NB4 (cell line): Measurements from ENCODE around the gene DCTN2.
A peak's percentile ranks its signal among the peaks of the same experiment; 100 is the strongest.

Experiments used
- DNase-seq: peaks from one replicate; pipeline ENCODE4 v3.0.0; 2010; ENCODE audit warnings: low read depth
- H3K4me3 ChIP-seq: one replicate; pipeline ENCODE4 v1.5.1; 2011; ENCODE audit warnings: mild to moderate bottlenecking, low read depth, low read length, moderate library complexity
- MYC ChIP-seq: IDR thresholded peaks from 2 replicates; pipeline ENCODE4 v1.6.1; 2011; ENCODE audit warnings: low read depth, low read length
- POLR2A ChIP-seq: IDR thresholded peaks from 2 replicates; pipeline ENCODE4 v1.6.1; 2011; ENCODE audit warnings: mild to moderate bottlenecking; ENCODE audit not compliant: insufficient read length; ENCODE audit errors: extremely low read depth
- TF ChIP-seq, protein P1 (sequence below): IDR thresholded peaks from one replicate; pipeline ENCODE4 v1.5.1; 2012; ENCODE audit warnings: low read depth, low read length
- TF ChIP-seq, protein P2 (sequence below): IDR thresholded peaks from 2 replicates; pipeline ENCODE4 v1.6.1; 2011; ENCODE audit warnings: low read depth, low read length

DCTN2 gene

GRCh38 chr12:57488402-57489156 lies 58.4 kb downstream of the DCTN2 start:
- peak overlapping the region; percentile 99 for H3K4me3 ChIP-seq
- DNase-seq = no peak
- TF ChIP-seq POLR2A = no peak
- TF ChIP-seq, protein P1, sequence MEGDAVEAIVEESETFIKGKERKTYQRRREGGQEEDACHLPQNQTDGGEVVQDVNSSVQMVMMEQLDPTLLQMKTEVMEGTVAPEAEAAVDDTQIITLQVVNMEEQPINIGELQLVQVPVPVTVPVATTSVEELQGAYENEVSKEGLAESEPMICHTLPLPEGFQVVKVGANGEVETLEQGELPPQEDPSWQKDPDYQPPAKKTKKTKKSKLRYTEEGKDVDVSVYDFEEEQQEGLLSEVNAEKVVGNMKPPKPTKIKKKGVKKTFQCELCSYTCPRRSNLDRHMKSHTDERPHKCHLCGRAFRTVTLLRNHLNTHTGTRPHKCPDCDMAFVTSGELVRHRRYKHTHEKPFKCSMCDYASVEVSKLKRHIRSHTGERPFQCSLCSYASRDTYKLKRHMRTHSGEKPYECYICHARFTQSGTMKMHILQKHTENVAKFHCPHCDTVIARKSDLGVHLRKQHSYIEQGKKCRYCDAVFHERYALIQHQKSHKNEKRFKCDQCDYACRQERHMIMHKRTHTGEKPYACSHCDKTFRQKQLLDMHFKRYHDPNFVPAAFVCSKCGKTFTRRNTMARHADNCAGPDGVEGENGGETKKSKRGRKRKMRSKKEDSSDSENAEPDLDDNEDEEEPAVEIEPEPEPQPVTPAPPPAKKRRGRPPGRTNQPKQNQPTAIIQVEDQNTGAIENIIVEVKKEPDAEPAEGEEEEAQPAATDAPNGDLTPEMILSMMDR = no peak
- TF ChIP-seq, protein P2, sequence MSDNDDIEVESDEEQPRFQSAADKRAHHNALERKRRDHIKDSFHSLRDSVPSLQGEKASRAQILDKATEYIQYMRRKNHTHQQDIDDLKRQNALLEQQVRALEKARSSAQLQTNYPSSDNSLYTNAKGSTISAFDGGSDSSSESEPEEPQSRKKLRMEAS = no peak
- TF ChIP-seq MYC = no peak

- peak; percentile 58 for TF ChIP-seq MYC
- TF ChIP-seq POLR2A = peak; percentile 48
- TF ChIP-seq, protein P2 = peak; percentile 65
- TF ChIP-seq, protein P1 = peak; percentile 47
- H3K4me3 ChIP-seq = peak within 1 kb of the TSS; percentile 99
- DNase-seq = peak; percentile 98
Observed at GRCh38 chr12:57487597-57488401, 59.2 kb downstream of the DCTN2 start, which contains the start of gene MARS1. Gene MARS1 (plus strand): TSS chr12:57488068. CDS start chr12:57488091, 23 bp downstream.

- TF ChIP-seq, protein P1 = no peak
- TF ChIP-seq, protein P2 = no peak
- TF ChIP-seq MYC (no peak), POLR2A (no peak)
- DNase-seq = no peak
- H3K4me3 ChIP-seq = no peak overlapping the region
Observed at GRCh38 chr12:57487055-57487596, 59.9 kb downstream of the DCTN2 start.

DNA sequence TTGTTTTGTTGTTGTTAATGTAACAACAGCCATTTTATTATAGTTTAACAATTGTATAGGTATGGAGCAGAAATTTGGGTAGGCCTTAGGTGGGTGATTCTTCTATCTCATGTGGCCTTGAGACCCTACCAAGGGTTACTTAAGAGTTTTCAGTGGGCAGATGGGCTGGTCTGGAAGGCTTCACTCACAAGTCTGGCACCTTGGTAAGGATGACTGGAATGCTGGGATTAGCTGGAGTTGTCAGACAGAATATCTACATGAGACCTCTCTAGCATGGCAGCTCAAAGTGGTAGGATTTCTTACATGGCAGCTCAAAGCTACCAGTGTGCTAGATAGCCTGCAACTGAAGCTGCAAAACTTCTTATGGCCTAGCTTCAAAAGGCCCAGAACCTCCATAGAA lies 61.3 kb downstream of the DCTN2 start:
- DNase-seq = no peak
- no peak for TF ChIP-seq MYC
- TF ChIP-seq POLR2A = no peak
- TF ChIP-seq, protein P1 = no peak
- TF ChIP-seq, protein P2 = no peak
- H3K4me3 ChIP-seq = no peak overlapping the region

DNA sequence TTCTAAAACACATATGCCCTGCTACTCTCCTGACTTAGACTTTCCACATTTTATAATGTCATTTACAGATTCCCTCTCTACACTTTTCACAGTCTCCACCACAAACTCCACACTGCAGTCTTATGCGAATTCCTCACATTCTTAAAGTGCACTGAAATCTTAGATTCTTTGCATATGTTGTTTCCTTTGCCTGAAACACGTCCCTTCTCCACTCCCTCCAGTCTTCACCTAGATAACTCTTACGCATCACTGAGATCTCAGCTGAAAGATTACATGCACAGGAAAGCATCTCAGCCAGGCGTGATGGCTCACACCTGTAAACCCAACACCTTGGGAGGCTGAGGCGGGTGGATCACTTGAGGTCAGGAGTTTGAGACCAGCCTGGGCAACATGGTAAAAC lies 63.5 kb downstream of the DCTN2 start:
- no peak overlapping the region for H3K4me3 ChIP-seq
- no peak for DNase-seq
- TF ChIP-seq POLR2A (no peak), MYC (no peak)
- TF ChIP-seq, protein P1 = no peak
- TF ChIP-seq, protein P2 = no peak
